GM21786 (cell line): ENCODE measurements around the gene TLX1.

Experiments
- ATAC-seq: cut with Tn5 transposase; IDR thresholded peaks from one replicate; pipeline ENCODE4 v1.9.1; 2021; ENCODE audit not compliant: unreplicated experiment

The TLX1 gene

DNA sequence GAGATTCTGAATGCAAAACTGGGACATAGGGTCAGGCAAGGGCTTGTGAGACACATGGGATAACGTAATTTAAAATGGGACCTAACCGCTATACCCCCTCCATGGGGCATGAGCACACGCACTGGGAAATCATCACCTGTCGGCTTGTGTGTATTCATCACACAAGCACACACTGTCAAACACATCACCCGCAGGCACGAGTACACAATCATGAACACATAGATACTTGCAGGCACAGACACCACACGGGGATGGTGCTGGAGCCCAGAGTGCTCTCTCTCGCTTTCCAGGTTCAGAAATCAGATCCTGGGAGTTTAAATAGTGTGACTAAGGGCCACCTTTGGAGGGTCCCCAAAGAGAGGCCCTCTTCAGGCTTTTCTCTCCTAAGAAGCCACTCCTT, 19.6 kb upstream of the TLX1 start:
- no peak for ATAC-seq

GRCh38 chr10:101112799-101113594, 18.1 kb upstream of the TLX1 start:
- ATAC-seq = no peak

DNA sequence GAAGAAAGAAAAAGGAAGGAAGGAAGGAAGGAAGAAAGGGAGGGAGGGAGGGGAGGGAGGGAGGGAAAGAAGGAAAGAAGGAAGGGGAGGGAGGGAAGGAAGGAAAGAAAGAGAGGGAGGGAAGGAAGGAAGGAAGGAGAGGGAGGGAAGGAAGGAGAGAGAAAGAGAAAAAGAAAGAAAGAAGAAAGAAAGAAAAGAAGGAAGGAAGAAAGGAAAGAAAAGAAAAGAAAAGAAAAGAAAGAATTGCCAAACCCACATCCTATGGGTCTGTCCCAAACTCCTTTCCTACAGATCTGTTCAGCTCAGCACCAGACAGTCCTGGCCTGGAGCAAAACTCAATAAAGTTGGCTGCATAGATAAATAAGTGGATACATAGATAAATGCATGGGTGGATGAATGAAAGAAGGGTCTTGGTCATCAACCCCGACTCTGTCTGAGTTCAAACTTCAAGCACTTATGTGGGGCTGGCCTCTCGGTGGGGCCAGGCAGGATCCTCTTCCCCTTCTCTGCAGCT, 17.2 kb upstream of the TLX1 start:
- no peak for ATAC-seq

DNA sequence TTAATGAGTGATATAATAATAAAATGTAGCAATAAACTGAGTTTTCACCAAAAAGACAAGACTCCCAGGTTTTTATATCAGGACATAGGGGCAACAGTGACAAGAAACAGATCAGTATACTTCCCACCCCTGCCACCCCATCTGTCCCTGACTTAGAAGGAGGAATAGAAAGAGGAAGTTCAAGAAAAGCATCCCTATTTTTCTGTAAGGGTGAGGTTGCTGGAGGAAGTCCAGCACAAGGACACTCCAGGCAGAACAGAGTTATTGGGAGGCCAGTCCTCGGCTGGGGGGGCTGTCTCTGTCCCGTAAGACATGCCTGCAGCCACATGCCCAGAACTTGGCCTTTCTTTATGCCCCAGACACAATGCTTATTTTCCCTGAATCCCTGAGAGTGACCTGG, 16.5 kb upstream of the TLX1 start:
- no peak for ATAC-seq

DNA sequence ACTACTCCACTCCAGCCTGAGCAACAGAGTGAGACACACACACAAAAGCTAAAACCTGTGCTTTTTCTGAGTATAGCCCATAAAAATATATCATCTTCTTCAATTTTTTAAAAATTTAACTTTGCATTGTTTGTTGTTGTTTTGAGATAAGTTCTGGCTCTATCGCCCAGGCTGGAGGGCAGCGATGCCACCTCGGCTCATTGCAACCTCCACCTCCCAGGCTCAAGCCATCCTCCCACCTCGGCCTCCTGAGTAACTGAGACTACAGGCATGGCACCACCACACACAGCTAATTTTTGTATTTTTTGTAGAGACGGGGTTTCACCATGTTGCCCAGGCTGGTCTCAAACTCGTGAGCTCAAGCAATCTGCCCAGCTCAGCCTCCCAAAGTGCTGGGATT, 14.3 kb upstream of the TLX1 start:
- ATAC-seq = no peak

DNA sequence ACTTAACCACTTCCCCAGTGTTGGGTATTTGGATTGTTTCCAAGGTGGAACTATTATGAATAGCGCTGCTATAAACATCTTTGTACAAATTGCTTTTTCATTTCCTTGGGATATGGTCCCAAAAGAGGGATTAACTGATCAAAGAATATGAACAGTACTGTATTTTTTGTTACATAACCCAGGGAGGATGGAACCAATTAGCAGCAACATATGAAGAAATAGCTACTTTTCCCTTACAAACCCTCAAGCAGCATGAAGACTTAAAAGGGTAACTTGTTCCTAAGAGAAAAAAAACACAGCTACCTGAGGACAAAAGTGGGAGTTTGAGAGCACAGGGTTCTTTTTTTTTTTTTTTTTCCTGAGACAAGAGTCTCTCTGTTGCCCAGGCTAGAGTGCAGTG, 13.1 kb upstream of the TLX1 start:
- ATAC-seq = no peak

DNA sequence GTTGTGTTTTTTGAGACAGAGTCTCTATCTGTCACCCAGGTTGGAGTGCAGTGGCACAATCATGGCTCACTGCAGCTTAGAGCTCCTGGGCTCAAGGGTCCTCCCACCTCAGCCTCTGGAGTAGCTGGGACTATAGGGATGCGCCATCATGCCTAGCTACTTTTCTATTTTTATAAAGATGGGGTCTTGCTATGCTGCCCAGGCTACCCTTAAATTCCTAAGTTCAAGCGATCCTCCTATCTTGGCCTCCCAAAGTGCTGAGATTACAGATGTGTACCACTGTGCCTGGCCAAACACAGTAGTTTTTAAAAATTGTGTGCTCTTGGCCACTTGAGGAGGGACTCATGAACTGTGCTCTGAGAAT, 10.6 kb upstream of the TLX1 start:
- no peak for ATAC-seq

- ATAC-seq = peak; percentile 48
These were observed 10.0 kb upstream of the TLX1 start for GRCh38 chr10:101120884-101121653.

DNA sequence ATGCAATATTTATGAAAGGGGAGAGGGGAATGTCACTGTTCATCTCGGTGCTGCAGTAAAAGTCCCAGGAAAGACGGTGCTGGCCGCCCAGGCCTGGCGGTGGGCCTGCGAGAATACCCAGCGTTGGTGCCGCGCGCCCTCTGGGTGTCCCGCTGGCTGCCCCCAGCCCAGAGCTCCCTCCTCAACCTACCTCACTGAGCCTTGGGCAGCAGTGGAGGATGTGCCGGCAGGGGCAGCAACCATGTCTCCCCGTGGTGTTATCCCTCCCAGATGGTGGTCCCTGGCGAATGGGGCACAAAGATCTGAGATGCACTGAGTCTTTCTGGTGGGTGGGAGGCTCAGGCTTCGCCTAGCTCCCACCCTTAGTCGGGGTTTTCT, 9.5 kb upstream of the TLX1 start:
- ATAC-seq = no peak

DNA sequence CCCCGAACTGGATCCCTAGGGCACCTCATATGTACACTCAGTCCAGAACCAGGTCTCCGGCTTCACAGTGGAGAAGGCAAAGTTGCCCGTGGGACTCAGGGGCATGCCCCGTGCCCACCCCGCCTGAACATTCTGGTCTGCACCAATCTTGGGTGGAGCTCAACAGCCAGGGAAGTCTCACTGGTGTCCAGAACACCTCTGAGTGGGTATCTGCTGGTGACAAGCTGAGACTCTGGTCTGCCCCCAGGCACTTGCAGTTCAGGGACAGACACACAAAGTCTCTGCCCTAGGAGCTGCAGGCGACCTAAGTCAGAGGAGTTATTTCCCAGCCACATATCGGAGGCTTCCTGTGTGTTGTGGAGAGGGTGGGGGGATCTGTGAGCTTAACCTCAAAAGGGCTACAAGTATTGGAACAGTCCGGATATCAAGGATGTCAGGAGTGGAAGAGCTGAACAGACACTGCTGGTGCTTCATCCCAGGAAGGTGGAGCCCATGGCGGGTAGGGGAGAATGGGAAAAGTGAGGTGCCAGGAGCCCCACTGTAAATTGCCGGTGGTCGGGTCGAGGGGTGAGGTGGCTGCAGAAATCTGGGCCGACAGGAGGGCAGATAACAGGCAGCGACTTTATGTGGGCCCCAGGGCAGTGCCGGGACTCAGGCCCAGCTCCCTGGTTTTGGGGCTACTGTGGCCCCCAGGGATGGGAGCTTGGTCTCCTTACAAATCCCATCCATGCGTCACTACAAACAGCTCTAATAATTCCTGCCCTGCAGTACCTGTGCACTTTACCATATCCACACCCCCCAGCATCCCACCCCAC, 8.6 kb upstream of the TLX1 start:
- ATAC-seq = no peak

GRCh38 chr10:101123085-101123814, 7.8 kb upstream of the TLX1 start:
- ATAC-seq = no peak

DNA sequence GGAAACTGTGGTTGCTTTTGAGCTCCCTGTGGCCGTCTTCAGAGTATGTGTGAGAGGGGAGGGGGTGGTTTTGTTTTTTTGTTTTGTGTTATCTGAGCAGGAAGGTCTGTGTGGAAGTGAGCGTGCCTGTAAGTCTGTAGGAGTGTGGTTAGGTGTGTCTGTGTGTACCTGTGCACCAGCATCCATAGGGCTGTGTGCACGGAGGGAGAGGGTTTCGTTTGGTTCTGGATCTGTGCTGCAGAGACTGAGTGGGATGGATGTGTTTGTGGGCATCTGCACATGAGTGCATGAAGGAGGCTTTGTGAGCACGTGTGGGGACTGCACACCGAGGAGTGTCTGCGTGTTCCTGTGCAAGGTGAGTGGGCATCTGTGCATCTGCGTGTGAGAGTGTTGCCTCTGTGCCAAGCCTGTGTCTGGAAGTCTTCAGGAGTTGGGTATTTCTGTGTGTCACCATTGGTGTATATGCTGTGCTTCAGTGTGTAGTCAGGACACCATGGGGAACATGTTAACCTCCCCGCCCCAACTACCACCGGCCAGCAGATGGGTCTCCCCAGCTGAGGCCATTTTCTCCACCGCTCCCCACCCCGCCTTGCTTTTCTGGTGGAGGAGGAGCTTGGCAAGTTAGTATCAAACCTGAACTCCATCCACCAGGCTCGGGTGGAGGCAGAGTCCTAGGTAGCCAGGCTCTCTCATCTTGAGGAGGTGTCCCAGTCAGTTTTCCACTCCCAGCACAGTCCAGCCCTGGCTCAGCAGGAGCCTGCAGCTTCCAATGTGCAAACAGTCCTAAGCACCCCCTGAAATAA, 7.1 kb upstream of the TLX1 start:
- ATAC-seq = no peak

- no peak for ATAC-seq
These were observed 6.2 kb upstream of the TLX1 start for GRCh38 chr10:101124933-101125332.

DNA sequence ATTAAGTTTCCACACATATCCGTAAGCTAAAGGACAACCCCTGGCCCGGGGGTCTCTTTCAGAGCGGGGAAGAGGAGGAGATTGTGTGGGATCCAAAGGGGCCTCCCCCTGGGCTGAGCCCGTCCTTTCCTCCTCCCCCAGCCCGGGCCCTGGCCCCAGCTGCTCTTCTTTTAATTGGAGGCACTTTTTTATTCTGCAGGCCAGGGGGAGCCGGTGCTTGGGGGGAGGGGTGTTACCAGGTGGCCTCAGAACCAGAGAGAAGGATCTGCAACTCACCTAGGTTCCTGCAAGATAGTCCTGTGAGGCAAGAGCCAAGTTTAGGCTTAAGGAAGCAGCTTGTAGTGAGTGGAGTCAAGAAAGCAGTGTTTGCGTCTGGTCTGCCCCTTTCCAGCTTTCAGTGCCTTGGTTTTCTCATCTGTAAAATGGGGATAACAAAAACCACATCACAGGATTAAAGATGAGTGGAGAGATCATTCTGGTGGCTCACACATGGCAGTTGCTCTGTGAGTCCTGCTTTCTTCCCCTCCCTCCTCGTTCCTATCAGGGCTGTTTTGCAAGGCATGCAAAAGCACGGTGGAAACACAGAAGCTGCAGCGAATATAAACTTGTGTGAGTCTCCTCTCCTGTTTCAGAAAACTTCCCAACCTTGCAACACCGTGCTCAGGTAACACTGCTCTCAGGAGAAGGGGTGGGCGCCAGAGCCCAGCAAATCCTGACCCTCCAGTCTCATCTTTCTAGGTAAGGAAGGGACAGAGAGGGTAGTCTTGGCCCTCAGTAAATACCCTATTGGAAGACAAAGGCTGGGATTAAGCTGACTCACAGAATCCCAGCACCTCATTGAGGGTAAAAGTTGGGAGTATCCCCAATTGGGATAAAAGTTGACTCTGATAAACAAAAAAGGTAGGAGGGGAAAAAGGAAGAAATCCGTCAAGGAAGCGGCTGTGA, 4.1 kb upstream of the TLX1 start:
- ATAC-seq = no peak

DNA sequence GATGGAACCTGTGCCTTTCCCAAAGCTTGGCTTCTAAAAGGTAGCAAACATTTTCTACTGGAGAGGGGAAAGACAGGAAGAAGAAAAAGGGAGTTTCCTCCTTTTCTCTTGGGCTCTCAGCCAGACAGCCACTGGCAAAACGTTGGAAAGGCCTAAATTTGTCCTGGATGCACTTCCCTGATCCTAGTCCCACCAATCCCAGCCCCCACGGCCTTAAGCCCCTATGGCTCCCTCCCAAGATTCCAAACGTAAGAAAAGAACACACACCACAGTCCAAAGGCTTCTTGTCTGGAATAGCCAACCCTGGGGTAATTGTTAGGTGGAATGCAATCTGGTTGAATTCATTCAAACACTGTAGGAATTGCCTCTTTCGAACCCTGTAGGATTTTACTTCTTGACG, 959 bp upstream of the TLX1 start:
- no peak for ATAC-seq

DNA sequence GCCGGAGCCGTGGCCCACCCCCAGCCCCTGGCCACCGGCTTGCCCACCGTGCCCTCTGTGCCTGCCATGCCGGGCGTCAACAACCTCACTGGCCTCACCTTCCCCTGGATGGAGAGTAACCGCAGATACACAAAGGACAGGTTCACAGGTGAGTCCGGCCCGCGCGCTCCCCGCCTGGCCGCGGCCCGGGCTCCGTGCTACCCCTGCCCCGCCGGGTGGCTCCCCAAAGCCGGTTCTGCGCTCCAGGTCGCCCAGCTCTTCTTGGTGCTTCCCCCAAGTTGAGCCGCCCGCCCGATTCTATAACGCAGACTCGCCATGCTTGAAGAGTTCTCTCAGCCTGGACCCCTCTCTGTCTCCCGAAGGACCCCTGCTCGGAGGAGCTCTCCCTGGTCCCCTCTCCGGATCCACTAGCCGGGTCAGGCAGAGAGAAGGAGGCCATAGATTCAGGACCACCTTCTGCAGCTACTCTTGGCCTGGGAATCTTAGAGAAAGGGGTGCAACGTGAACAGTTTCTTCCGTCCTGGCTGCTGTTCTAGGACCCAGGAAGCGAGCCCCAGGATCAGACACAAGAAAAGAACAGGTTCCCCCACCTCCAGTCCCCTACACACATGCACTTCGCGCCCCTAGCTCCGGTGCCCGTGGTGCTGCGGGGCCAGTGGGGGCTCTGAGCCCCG, 999 bp downstream of the TLX1 start:
- no peak for ATAC-seq

DNA sequence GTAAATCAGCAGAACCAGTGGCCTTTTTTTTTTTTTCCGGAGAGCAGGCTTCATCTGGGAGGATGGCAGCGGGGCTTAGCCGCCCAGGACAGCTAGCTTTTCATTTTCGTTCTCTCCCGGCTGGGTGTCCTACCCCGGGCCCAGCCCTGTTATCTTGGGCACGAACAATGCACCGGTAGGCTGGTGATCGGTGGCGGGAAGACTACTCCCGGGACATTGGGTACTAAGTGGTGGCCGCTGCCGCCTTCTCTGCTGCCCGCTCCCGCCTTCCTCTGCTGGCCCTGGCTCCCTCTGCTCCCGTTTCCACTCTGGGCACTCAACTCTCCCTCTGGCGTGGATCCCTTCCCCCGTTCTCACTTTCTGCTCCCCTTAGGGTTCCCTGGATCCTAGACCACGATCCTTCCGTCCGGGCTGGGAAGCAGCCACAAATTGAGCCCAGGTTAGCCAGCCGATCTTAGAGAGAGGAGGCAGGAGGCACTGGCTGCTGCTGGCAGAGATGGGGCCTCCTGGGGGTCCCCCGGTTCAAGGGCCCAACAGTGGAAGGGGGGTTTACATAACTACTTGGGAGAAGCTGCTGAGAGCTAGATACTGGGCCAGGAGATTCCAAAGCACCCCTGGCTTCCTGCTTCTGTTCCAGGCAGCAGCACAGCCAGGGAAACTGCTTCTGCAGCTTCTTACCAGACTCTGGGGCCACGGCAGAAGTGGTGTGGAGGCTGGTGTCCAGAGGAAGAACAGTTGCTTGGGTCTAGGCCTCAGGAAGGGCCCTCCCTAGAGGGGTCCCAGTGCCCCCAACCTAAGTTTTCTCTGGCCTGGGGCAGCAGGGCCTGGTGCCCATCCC, 1.8 kb downstream of the TLX1 start:
- ATAC-seq = no peak
